Measurements from ENCODE around the gene MYO1E.

DNA sequence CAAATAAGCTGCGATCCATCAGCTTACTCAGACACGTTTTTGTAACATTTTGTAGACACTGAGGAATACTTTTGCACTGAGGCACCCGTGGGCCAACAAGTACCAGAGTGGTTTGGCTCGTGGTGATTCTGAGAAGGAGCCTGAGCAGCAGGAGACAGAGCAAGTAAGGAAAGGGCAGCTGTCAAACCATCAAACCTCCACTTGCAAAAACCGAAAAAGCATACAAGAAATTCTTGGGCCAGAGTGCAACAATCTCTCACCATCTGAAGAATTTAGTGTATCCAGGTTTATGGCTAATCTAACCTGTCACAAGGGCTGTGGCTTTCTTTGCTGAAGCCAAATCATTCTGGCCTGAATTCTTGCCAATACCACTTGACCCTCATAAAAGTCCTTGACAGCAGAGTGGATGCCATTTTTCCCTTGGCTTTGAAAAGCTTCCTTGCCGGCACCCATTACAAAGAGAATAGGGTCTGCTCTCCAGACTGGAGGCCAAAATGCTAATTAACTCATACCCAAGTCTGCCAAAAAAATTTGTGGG, 56.7 kb downstream of the MYO1E start:
- TF ChIP-seq, protein P1, sequence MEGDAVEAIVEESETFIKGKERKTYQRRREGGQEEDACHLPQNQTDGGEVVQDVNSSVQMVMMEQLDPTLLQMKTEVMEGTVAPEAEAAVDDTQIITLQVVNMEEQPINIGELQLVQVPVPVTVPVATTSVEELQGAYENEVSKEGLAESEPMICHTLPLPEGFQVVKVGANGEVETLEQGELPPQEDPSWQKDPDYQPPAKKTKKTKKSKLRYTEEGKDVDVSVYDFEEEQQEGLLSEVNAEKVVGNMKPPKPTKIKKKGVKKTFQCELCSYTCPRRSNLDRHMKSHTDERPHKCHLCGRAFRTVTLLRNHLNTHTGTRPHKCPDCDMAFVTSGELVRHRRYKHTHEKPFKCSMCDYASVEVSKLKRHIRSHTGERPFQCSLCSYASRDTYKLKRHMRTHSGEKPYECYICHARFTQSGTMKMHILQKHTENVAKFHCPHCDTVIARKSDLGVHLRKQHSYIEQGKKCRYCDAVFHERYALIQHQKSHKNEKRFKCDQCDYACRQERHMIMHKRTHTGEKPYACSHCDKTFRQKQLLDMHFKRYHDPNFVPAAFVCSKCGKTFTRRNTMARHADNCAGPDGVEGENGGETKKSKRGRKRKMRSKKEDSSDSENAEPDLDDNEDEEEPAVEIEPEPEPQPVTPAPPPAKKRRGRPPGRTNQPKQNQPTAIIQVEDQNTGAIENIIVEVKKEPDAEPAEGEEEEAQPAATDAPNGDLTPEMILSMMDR (IDR thresholded peaks at IDR 0.05): no peak
- no peak for TF ChIP-seq ZFX (IDR thresholded peaks at IDR 0.05; ENCODE audit: borderline replicate concordance)
